GM12878 (cell line): ENCODE data around the gene SESN1. TPM values are rescaled to one million over a fixed set of nuclear protein-coding genes. Genes with fewer than 3 reads are reported as not detected.
A peak's percentile ranks its signal among the peaks of the same experiment; 100 is the strongest.

Experiments
- BCL11A ChIP-seq: IDR thresholded peaks from 2 replicates; pipeline ENCODE4 v1.6.1; 2011; ENCODE audit warnings: low read depth, low read length
- CREM ChIP-seq: IDR thresholded peaks from 2 replicates; pipeline ENCODE4 v1.6.1; 2014; ENCODE audit warnings: antibody characterized with exemption, low read depth
- EED ChIP-seq: sonication (generic); IDR thresholded peaks from 2 replicates; pipeline ENCODE4 v1.6.1; 2016; ENCODE audit warnings: antibody characterized with exemption, low read depth
- FOXM1 ChIP-seq: IDR thresholded peaks from 2 replicates; pipeline ENCODE4 v1.6.1; 2012; ENCODE audit warnings: low read depth, mild to moderate bottlenecking, inconsistent platforms, low read length, moderate library complexity
- GABPA ChIP-seq: IDR thresholded peaks from 2 replicates; pipeline ENCODE4 v1.6.1; 2014; ENCODE audit warnings: antibody characterized with exemption, low read depth, mild to moderate bottlenecking, inconsistent platforms
- MTA2 ChIP-seq: fragments of 450-650 bp; IDR thresholded peaks from 2 replicates; pipeline ENCODE4 v1.6.1; 2016; ENCODE audit warnings: low read depth, mild to moderate bottlenecking, moderate library complexity
- MYB ChIP-seq: fragments of 150-350 bp; IDR thresholded peaks from 2 replicates; pipeline ENCODE4 v1.6.1; 2014; ENCODE audit warnings: mild to moderate bottlenecking, low read depth, low read length, borderline replicate concordance
- NFIC ChIP-seq: IDR thresholded peaks from 2 replicates; pipeline ENCODE4 v1.6.1; 2012; ENCODE audit warnings: low read depth, mild to moderate bottlenecking, inconsistent platforms, low read length, moderate library complexity
- NFXL1 ChIP-seq: fragments of 450-650 bp; IDR thresholded peaks from 2 replicates; pipeline ENCODE4 v1.6.1; 2017; ENCODE audit warnings: antibody characterized with exemption, mild to moderate bottlenecking, borderline replicate concordance
- NFYB ChIP-seq: IDR thresholded peaks from 2 replicates; pipeline ENCODE4 v1.6.1; 2011; ENCODE audit warnings: low read depth, mild to moderate bottlenecking, low read length, improper control_type of control experiment, moderate library complexity; ENCODE audit not compliant: insufficient read depth
- POLR2AphosphoS5 ChIP-seq: IDR thresholded peaks from 2 replicates; pipeline ENCODE4 v1.6.1; 2011; ENCODE audit warnings: mild to moderate bottlenecking, low read length, inconsistent platforms
- RUNX3 ChIP-seq: IDR thresholded peaks from 2 replicates; pipeline ENCODE4 v1.6.1; 2012; ENCODE audit warnings: low read length, inconsistent platforms
- SIN3A ChIP-seq: IDR thresholded peaks from 2 replicates; pipeline ENCODE4 v1.6.1; 2012; ENCODE audit warnings: low read depth, low read length, improper control_type of control experiment
- SMAD5 ChIP-seq: IDR thresholded peaks from 2 replicates; pipeline ENCODE4 v1.6.1; 2016; ENCODE audit warnings: antibody characterized with exemption, low read depth
- STAT1 ChIP-seq: fragments of 450-650 bp; conservative IDR thresholded peaks from 2 replicates; pipeline ENCODE4 v1.6.1; 2014; ENCODE audit warnings: antibody characterized with exemption, mild to moderate bottlenecking
- TBL1XR1 ChIP-seq: IDR thresholded peaks from 2 replicates; pipeline ENCODE4 v1.6.1; 2012; ENCODE audit warnings: low read depth, low read length, improper control_type of control experiment
- YY1 ChIP-seq: IDR thresholded peaks from 2 replicates; pipeline ENCODE4 v1.6.1; 2011; ENCODE audit warnings: low read depth, mild to moderate bottlenecking, low read length
- polyA plus RNA-seq, 11 experiments: library from polyadenylated mRNA; depleted of rRNA in 4 of 11; unstranded in 6 of 11; stranded (reverse) in 5 of 11; fragments of >200 nt; fragmentation: Nextera tagmentation in 4 of 11; fragmentation: Illumina TruSeq in 1 of 11; extraction: Ambion mirVana in 4 of 11; extraction: Trizol in 1 of 11; gene quantifications; 1 replicate in 1 of 11; 2 replicates in 10 of 11; pipeline versions ENCODE4 v1.2.1 to v1.2.3, GENCODE V29; 2011 to 2016; ENCODE audit warnings: inconsistent platforms in 2 of 11, missing spikeins in 2 of 11, low read depth in 1 of 11
- total RNA-seq, 4 experiments: library from RNA; depleted of rRNA in 3 of 4; stranded (reverse); fragments of >200 nt in 3 of 4; fragmentation: Illumina TruSeq in 1 of 4; extraction: Trizol in 1 of 4; gene quantifications; 2 replicates each; pipeline versions ENCODE4 v1.2.1 to v1.2.3, GENCODE V29; 2013 to 2021
- TF ChIP-seq, protein P1 (sequence below): fragments of 450-650 bp; formaldehyde crosslinking; IDR thresholded peaks from 2 replicates; pipeline ENCODE4 v1.5.0; 2022; ENCODE audit warnings: mild to moderate bottlenecking, missing genetic modification characterization
- TF ChIP-seq, protein P2 (sequence below): fragments of 450-650 bp; IDR thresholded peaks from 2 replicates; pipeline ENCODE4 v1.6.1; 2017; ENCODE audit warnings: mild to moderate bottlenecking, moderate library complexity
- TF ChIP-seq, protein P3 (sequence below): fragments of 450-650 bp; IDR thresholded peaks from 2 replicates; pipeline ENCODE4 v1.6.1; 2016; ENCODE audit warnings: mild to moderate bottlenecking

Gene SESN1
- total and polyA plus RNA-seq, 10 of the 15 experiments (the other 5 are each of a cell fraction or from before 2014, with no cell fraction given) = 1.3 to 13.0 (median 3.3) TPM

DNA sequence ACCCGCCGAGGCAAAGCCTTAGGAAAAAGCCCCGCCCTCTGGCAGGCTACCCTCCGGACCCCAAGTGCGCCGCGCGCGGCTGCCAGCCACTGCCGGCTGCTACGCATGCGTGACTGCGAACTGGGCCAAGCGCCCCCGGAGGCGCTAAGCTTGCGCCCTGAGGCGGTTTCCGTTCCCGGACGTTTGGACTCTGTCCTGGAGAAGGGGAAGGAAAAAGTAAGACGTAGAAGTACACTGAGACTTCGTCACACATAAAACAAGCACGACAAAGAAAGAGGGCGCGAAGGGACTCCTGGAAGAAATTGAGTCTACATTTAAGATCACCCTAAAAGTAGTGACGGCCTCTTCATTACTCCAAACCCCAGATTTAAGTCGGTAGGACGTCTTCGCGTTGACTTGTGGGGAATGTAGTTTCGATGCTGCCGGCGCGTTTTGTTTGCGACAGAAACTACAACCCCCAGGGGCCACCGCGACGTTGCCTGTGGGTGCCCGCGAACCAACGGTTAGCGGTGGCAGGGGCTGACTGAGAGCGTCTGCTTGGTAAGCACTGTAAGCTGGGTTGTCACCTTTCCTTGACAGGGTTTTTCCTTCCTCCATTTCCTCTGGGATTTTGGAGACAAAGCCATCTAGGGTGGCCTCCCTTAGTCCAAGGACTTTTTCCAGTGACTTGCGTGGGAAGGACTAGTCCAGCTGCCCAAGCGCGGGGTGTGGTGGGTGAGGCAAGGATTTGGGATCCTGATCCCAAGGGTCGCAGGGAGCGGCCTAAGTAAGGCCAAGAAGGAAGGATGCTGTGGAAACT lies 589 bp upstream of the SESN1 start, which contains the start of gene CEP57L1 (continued):
- TF ChIP-seq, protein P1, sequence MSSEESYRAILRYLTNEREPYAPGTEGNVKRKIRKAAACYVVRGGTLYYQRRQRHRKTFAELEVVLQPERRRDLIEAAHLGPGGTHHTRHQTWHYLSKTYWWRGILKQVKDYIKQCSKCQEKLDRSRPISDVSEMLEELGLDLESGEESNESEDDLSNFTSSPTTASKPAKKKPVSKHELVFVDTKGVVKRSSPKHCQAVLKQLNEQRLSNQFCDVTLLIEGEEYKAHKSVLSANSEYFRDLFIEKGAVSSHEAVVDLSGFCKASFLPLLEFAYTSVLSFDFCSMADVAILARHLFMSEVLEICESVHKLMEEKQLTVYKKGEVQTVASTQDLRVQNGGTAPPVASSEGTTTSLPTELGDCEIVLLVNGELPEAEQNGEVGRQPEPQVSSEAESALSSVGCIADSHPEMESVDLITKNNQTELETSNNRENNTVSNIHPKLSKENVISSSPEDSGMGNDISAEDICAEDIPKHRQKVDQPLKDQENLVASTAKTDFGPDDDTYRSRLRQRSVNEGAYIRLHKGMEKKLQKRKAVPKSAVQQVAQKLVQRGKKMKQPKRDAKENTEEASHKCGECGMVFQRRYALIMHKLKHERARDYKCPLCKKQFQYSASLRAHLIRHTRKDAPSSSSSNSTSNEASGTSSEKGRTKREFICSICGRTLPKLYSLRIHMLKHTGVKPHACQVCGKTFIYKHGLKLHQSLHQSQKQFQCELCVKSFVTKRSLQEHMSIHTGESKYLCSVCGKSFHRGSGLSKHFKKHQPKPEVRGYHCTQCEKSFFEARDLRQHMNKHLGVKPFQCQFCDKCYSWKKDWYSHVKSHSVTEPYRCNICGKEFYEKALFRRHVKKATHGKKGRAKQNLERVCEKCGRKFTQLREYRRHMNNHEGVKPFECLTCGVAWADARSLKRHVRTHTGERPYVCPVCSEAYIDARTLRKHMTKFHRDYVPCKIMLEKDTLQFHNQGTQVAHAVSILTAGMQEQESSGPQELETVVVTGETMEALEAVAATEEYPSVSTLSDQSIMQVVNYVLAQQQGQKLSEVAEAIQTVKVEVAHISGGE (CRISPR knock-in tag) = no peak
- TF ChIP-seq MYB = no peak
- no peak for TF ChIP-seq BCL11A
- TF ChIP-seq, protein P2, sequence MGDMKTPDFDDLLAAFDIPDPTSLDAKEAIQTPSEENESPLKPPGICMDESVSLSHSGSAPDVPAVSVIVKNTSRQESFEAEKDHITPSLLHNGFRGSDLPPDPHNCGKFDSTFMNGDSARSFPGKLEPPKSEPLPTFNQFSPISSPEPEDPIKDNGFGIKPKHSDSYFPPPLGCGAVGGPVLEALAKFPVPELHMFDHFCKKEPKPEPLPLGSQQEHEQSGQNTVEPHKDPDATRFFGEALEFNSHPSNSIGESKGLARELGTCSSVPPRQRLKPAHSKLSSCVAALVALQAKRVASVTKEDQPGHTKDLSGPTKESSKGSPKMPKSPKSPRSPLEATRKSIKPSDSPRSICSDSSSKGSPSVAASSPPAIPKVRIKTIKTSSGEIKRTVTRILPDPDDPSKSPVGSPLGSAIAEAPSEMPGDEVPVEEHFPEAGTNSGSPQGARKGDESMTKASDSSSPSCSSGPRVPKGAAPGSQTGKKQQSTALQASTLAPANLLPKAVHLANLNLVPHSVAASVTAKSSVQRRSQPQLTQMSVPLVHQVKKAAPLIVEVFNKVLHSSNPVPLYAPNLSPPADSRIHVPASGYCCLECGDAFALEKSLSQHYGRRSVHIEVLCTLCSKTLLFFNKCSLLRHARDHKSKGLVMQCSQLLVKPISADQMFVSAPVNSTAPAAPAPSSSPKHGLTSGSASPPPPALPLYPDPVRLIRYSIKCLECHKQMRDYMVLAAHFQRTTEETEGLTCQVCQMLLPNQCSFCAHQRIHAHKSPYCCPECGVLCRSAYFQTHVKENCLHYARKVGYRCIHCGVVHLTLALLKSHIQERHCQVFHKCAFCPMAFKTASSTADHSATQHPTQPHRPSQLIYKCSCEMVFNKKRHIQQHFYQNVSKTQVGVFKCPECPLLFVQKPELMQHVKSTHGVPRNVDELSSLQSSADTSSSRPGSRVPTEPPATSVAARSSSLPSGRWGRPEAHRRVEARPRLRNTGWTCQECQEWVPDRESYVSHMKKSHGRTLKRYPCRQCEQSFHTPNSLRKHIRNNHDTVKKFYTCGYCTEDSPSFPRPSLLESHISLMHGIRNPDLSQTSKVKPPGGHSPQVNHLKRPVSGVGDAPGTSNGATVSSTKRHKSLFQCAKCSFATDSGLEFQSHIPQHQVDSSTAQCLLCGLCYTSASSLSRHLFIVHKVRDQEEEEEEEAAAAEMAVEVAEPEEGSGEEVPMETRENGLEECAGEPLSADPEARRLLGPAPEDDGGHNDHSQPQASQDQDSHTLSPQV = 0 out of 2 replicates have a peak, but pooled peaks have one; percentile 72
- peak; percentile 56; the same call in 1 of the 2 replicates for TF ChIP-seq SIN3A
- no peak for TF ChIP-seq NFIC
- TF ChIP-seq GABPA = peak; percentile 64
- no peak for TF ChIP-seq NFYB
- TF ChIP-seq TBL1XR1 = peak; percentile 40; the same call in 1 of the 2 replicates
- TF ChIP-seq, protein P3, sequence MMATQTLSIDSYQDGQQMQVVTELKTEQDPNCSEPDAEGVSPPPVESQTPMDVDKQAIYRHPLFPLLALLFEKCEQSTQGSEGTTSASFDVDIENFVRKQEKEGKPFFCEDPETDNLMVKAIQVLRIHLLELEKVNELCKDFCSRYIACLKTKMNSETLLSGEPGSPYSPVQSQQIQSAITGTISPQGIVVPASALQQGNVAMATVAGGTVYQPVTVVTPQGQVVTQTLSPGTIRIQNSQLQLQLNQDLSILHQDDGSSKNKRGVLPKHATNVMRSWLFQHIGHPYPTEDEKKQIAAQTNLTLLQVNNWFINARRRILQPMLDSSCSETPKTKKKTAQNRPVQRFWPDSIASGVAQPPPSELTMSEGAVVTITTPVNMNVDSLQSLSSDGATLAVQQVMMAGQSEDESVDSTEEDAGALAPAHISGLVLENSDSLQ = peak; percentile 45; the same call in 1 of the 2 replicates
- 0 out of 2 replicates have a peak, but pooled peaks have one; percentile 26 for TF ChIP-seq FOXM1
- TF ChIP-seq POLR2AphosphoS5 = peak; percentile 75
- TF ChIP-seq NFXL1 = no peak
- peak; percentile 53; the same call in 1 of the 2 replicates for TF ChIP-seq EED
- peak; percentile 34; the same call in 1 of the 2 replicates for TF ChIP-seq MTA2
- TF ChIP-seq STAT1 = peak; percentile 42; the same call in 1 of the 2 replicates
- TF ChIP-seq YY1 = peak; percentile 52; the same call in 1 of the 2 replicates
- peak; percentile 99 for TF ChIP-seq CREM
- peak; percentile 78 for TF ChIP-seq RUNX3
- peak; percentile 57; the same call in 1 of the 2 replicates for TF ChIP-seq SMAD5
